CD4-positive, alpha-beta memory T cell (primary cell): Measurements from ENCODE around the gene MYO7B. TPM values are rescaled to one million over a fixed set of nuclear protein-coding genes. Genes with fewer than 3 reads are reported as not detected.

Experiments
- CTCF ChIA-PET: fragments of 350-600 bp; sonication (Branson Sonifier 250); formaldehyde crosslinking; loops from one replicate; lab custom pipeline; 2021; ENCODE audit warnings: inconsistent platforms; ENCODE audit not compliant: partially characterized antibody; lab: Charles Lee
- POLR2A ChIA-PET: fragments of 350-600 bp; sonication (Branson Sonifier 250); formaldehyde crosslinking; loops from one replicate; lab custom pipeline; 2021; ENCODE audit not compliant: partially characterized antibody; lab: Charles Lee
- DNase-seq, 5 donors: peaks; one replicate each; pipeline versions ENCODE4 v3.0.0 to v3.0.0-alpha.2; 2020 to 2022; ENCODE audit warnings: mixed read lengths in 1 of 5
- H3K27ac ChIP-seq: one replicate; pipeline ENCODE4 v1.7.0; 2013; ENCODE audit warnings: low read depth, low read length
- H3K27me3 ChIP-seq: 2 replicates; pipeline ENCODE4 v1.7.0; 2013; ENCODE audit warnings: mild to moderate bottlenecking, low read length, moderate library complexity; ENCODE audit not compliant: insufficient read depth
- H3K36me3 ChIP-seq: 2 replicates; pipeline ENCODE4 v1.7.0; 2013; ENCODE audit warnings: mild to moderate bottlenecking, low read length, moderate library complexity; ENCODE audit not compliant: insufficient read depth
- H3K4me1 ChIP-seq: 2 replicates; pipeline ENCODE4 v1.7.0; 2013; ENCODE audit warnings: mild to moderate bottlenecking, low read length, moderate library complexity; ENCODE audit not compliant: insufficient read depth
- H3K4me3 ChIP-seq, 2 donors: one replicate each; pipeline ENCODE4 v1.7.0; 2013; ENCODE audit warnings: low read length in 2 of 2, mild to moderate bottlenecking in 1 of 2
- H3K9me3 ChIP-seq, 2 donors: one replicate each; pipeline ENCODE4 v1.7.0; 2013; ENCODE audit warnings: low read length in 2 of 2, control low read depth in 1 of 2; ENCODE audit not compliant: control insufficient read depth in 1 of 2
- H3K27ac Mint-ChIP-seq, 7 donors: one replicate each; pipeline ENCODE4 v1.8.0; 2020 to 2021; ENCODE audit warnings: mixed read lengths in 7 of 7, mild to moderate bottlenecking in 6 of 7, inconsistent platforms in 3 of 7, moderate library complexity in 3 of 7
- H3K27me3 Mint-ChIP-seq, 2 donors: one replicate each; pipeline ENCODE4 v1.8.0; 2020 to 2021; ENCODE audit warnings: mixed read lengths in 2 of 2
- H3K36me3 Mint-ChIP-seq, 2 donors: one replicate each; pipeline ENCODE4 v1.8.0; 2020 to 2021; ENCODE audit warnings: mixed read lengths in 2 of 2, inconsistent platforms in 1 of 2, mild to moderate bottlenecking in 1 of 2
- H3K4me1 Mint-ChIP-seq, 4 donors: one replicate each; pipeline ENCODE4 v1.8.0; 2020 to 2021; ENCODE audit warnings: mixed read lengths in 4 of 4, mild to moderate bottlenecking in 1 of 4
- H3K4me3 Mint-ChIP-seq, 8 donors: one replicate each; pipeline ENCODE4 v1.8.0; 2020 to 2021; ENCODE audit warnings: mixed read lengths in 8 of 8, mild to moderate bottlenecking in 7 of 8, moderate library complexity in 6 of 8, inconsistent platforms in 3 of 8
- H3K9me3 Mint-ChIP-seq, 8 donors: one replicate each; pipeline ENCODE4 v1.8.0; 2020 to 2021; ENCODE audit warnings: mixed read lengths in 8 of 8, mild to moderate bottlenecking in 5 of 8, inconsistent platforms in 3 of 8, moderate library complexity in 1 of 8
- intact Hi-C: fragments of 100-400 bp; cut with micrococcal nuclease; formaldehyde crosslinking; loops from one replicate; pipeline ENCODE4 v1.15.1; 2023
- polyA plus RNA-seq, 2 donors: library from polyadenylated mRNA; unstranded; fragments of 300-500 nt; fragmentation: Illumina TruSeq; gene quantifications; one replicate each; pipeline ENCODE4 v1.2.3, GENCODE V29; 2021
- total RNA-seq, 2 experiments: library from RNA; stranded (reverse); gene quantifications; one replicate each; pipeline ENCODE4 v1.2.3, GENCODE V29; 2021

MYO7B gene
- total and polyA plus RNA-seq, 4 experiments from 2014 or later: not detected

DNA sequence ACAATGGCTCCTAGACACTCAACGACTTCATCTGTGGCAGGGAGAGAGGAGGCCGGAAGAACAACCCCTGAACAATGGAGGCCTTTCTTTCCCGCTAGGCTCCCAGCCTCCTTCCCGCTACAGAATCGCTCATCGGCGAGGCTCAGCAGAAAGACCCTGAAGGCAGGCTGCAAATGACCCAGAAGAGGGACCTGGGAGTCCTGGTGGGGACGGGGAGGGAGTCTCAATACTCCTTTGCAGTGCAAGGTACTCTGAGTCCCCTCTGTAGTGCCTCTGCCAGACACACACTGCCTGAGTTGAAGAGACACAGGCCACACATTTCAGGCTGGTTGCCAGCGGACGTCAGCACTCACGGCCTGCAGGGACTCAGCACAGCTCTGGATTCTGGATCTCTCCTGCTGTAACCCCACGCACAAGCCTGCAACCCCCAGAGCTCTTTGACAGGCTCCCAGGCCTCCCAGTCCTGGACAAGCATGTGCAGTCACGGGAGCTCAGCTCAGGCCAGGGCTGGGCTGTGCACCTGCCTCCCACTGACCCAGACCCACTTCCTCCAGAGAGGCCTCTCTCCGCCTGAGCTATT lies 116.6 kb downstream of the MYO7B start:
- intact Hi-C loops: no loop called here

DNA sequence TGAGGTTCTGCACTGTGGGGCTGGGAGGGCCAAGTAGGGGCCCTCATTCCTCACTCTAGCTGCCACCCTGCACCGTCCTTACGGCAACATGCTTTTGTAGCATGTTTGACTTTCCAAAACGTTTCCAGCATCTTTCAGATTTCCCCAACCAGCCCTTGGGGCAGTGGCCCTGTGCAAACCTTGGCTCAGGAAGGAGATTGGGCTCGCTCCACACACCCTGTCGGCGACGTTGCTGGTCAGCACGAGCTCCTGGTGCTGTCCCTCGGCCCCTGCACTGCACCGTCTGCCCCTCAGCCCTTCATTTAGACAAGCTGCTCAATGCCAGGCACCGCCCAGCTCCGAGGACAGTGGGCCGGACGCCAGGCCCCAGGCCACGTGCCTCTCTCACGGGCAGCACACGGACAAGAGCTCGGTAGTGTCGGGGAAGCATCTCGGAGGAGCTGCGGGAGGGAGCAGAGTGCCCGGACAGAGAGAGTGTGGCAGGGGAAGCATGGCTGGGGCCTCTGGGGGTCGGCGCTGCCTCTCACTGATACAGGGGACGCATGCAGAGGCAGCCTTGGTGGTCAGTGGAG lies 117.4 kb downstream of the MYO7B start:
- Histone ChIP-seq H3K9me3 (no peaks in the 10 kb centered on the region), H3K4me1 (peaks cover 9% of the 10 kb centered on the region), H3K4me3 (no peak overlapping the region), H3K27me3 (no peaks in the 10 kb centered on the region), H3K27ac (no peak overlapping the region), H3K36me3 (no peaks in the 10 kb centered on the region)
- CTCF ChIA-PET: interaction anchor here (1.0 to 7.6 kb wide), 4 partner anchors 14 to 455 kb away, joined by 4 to 69 read pairs (median 17); no protein-coding TSS in a partner anchor
- peak in 1 of 5 donors; percentile 5 for DNase-seq
- H3K27me3 Mint-ChIP-seq: peaks cover 0 to 2% of the 10 kb centered on the region in 2 donors
- no peak overlapping the region for H3K27ac Mint-ChIP-seq
- H3K4me3 Mint-ChIP-seq: no peak overlapping the region
- no peaks in the 10 kb centered on the region for H3K36me3 Mint-ChIP-seq
- POLR2A ChIA-PET: interaction anchor here (0.9 kb wide), 1 partner anchor 62 kb away, joined by 3 read pairs; no protein-coding TSS in a partner anchor
- H3K4me1 Mint-ChIP-seq: peaks cover 6 to 18% (median 12%) of the 10 kb centered on the region in 4 donors
- intact Hi-C loops: no loop called here
- no peaks in the 10 kb centered on the region for H3K9me3 Mint-ChIP-seq

More for the DNA sequence above, 116.6 kb downstream of the MYO7B start:
- Mint-ChIP-seq H3K4me1 (peaks cover 9 to 21% (median 14%) of the 10 kb centered on the region in 4 donors), H3K9me3 (no peaks in the 10 kb centered on the region), H3K27me3 (no peaks in the 10 kb centered on the region), H3K36me3 (no peaks in the 10 kb centered on the region), H3K4me3 (no peak overlapping the region), H3K27ac (no peak overlapping the region)
- no peaks in the 10 kb centered on the region for H3K9me3 ChIP-seq
- no peak overlapping the region for H3K4me3 ChIP-seq
- H3K4me1 ChIP-seq: peaks cover 9% of the 10 kb centered on the region
- no peaks in the 10 kb centered on the region for H3K27me3 ChIP-seq
- POLR2A ChIA-PET: no interaction called here
- DNase-seq: peak in 1 of 5 donors; percentile 3
- CTCF ChIA-PET: interaction anchor here (1.0 to 7.6 kb wide), 5 partner anchors 13 to 455 kb away, joined by 4 to 69 read pairs (median 4); no protein-coding TSS in a partner anchor
- no peaks in the 10 kb centered on the region for H3K36me3 ChIP-seq
- H3K27ac ChIP-seq: no peak overlapping the region

GRCh38 chr2:127653421-127654083 lies 118.1 kb downstream of the MYO7B start:
- Mint-ChIP-seq H3K4me3 (no peak overlapping the region), H3K27me3 (peaks cover 0 to 3% of the 10 kb centered on the region in 2 donors), H3K27ac (no peak overlapping the region), H3K9me3 (no peaks in the 10 kb centered on the region), H3K36me3 (no peaks in the 10 kb centered on the region), H3K4me1 (peaks cover 5 to 13% (median 9%) of the 10 kb centered on the region in 4 donors)
- CTCF ChIA-PET: interaction anchor here (3.5 to 7.6 kb wide), 2 partner anchors 14 to 63 kb away, joined by 30 to 69 read pairs; no protein-coding TSS in a partner anchor
- Histone ChIP-seq H3K27ac (no peak overlapping the region), H3K4me1 (peaks cover 9% of the 10 kb centered on the region), H3K9me3 (no peaks in the 10 kb centered on the region), H3K36me3 (no peaks in the 10 kb centered on the region), H3K4me3 (no peak overlapping the region), H3K27me3 (no peaks in the 10 kb centered on the region)
- POLR2A ChIA-PET: interaction anchor here (0.9 kb wide), 1 partner anchor 62 kb away, joined by 3 read pairs; no protein-coding TSS in a partner anchor
- intact Hi-C loops: no loop called here
- peak in 1 of 5 donors; percentile 19 for DNase-seq

DNA sequence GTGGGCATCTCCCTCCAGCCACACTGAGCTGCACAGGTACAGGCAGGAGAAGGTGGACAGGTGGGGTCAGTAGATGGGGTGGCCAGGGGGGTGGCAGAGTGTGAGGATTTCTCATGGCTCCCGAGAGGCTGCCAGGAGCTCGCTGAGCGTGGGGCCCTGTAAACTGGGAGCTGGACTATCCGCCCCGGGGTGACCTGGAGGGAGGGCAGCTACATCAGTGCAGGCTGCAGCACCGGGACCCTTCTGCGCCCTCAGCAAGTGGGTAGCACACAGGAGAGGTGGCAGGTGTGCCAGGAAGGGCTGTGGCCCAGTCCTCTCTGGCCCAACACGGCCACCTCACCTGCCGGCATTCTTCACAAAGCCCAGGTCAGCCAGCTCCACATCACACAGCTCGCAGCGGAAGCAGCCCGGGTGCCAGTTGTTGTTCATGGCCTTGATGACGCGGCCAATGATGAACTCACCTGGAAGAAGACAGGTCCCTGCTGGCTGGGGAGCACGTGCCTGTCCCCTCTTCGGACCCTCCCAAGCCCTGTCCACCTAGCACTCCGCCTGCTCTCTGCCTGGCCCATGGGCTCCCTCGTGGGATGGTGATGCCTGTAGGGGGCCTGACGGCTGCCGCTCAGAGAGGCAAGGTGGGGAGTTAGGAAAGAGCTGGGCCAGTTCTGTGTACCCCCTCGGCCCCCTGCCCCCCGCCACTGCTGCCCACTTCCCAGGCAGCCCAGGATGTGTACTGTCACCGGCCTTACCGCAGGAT lies 118.8 kb downstream of the MYO7B start:
- Mint-ChIP-seq H3K4me3 (no peak overlapping the region), H3K4me1 (peaks cover 3 to 6% (median 5%) of the 10 kb centered on the region in 4 donors), H3K27me3 (peaks cover 0 to 3% of the 10 kb centered on the region in 2 donors), H3K9me3 (no peaks in the 10 kb centered on the region), H3K27ac (no peak overlapping the region), H3K36me3 (no peaks in the 10 kb centered on the region)
- Histone ChIP-seq H3K27me3 (no peaks in the 10 kb centered on the region), H3K27ac (no peak overlapping the region), H3K9me3 (no peaks in the 10 kb centered on the region), H3K36me3 (no peaks in the 10 kb centered on the region), H3K4me1 (peaks cover 5% of the 10 kb centered on the region), H3K4me3 (no peak overlapping the region)
- intact Hi-C loops: no loop called here
- peak in 1 of 5 donors; percentile 17 for DNase-seq
- ChIA-PET POLR2A (no interaction called here), CTCF (interaction anchor here (3.5 to 7.6 kb wide), 2 partner anchors 15 to 63 kb away, joined by 30 to 69 read pairs; no protein-coding TSS in a partner anchor)

- H3K9me3 ChIP-seq: no peaks in the 10 kb centered on the region
- Mint-ChIP-seq H3K4me3 (no peak overlapping the region), H3K36me3 (no peaks in the 10 kb centered on the region), H3K27me3 (peaks cover 0 to 3% of the 10 kb centered on the region in 2 donors), H3K9me3 (no peaks in the 10 kb centered on the region), H3K4me1 (peaks cover 0 to 1% (median under 1%) of the 10 kb centered on the region in 4 donors), H3K27ac (peak overlapping the region in 1 of 7 donors; percentile 25)
- peak in 1 of 5 donors; percentile 24 for DNase-seq
- no peak overlapping the region for H3K27ac ChIP-seq
- no peaks in the 10 kb centered on the region for H3K27me3 ChIP-seq
- H3K36me3 ChIP-seq: no peaks in the 10 kb centered on the region
- ChIA-PET CTCF (interaction anchor here (7.6 kb wide), 1 partner anchor 16 kb away, joined by 69 read pairs; no protein-coding TSS in a partner anchor), POLR2A (no interaction called here)
- H3K4me3 ChIP-seq: no peak overlapping the region
- intact Hi-C loops: no loop called here
- no peaks in the 10 kb centered on the region for H3K4me1 ChIP-seq
These were observed 119.3 kb downstream of the MYO7B start for GRCh38 chr2:127654838-127655175.

GRCh38 chr2:127655209-127656073 lies 120.0 kb downstream of the MYO7B start:
- Histone ChIP-seq H3K4me1 (no peaks in the 10 kb centered on the region), H3K27me3 (no peaks in the 10 kb centered on the region), H3K4me3 (no peak overlapping the region), H3K27ac (no peak overlapping the region), H3K9me3 (no peaks in the 10 kb centered on the region), H3K36me3 (no peaks in the 10 kb centered on the region)
- H3K4me1 Mint-ChIP-seq: no peaks in the 10 kb centered on the region
- peaks cover 0 to 3% of the 10 kb centered on the region in 2 donors for H3K27me3 Mint-ChIP-seq
- peak in 1 of 5 donors; percentile 16 for DNase-seq
- CTCF ChIA-PET: interaction anchor here (1.5 to 7.6 kb wide), 2 partner anchors 16 to 65 kb away, joined by 5 to 69 read pairs; no protein-coding TSS in a partner anchor
- H3K9me3 Mint-ChIP-seq: no peaks in the 10 kb centered on the region
- H3K36me3 Mint-ChIP-seq: no peaks in the 10 kb centered on the region
- H3K27ac Mint-ChIP-seq: no peak overlapping the region
- POLR2A ChIA-PET: no interaction called here
- intact Hi-C loops: no loop called here
- H3K4me3 Mint-ChIP-seq: no peak overlapping the region
